Measurements from ENCODE around the gene PLEKHG4.

The PLEKHG4 gene

GRCh38 chr16:67275321-67275720 is 4.0 kb upstream of the PLEKHG4 start:
- Histone ChIP-seq H3K4me3 (ENCODE audit: low read depth, low read length) (no peak overlapping the region), H3K27me3 (replicated peaks) (no peaks in the 10 kb centered on the region), H3K36me3 (replicated peaks) (no peaks in the 10 kb centered on the region), H3K27ac (no peak overlapping the region)
- in situ Hi-C loops (cut with HindIII; ENCODE audit: low pct_ligation_motif_present, low sequenced_read_pairs), result no loop called here
- TF ChIP-seq CTCF (IDR thresholded peaks at IDR 0.05; ENCODE audit: low read depth, low read length, missing control alignments), result no peak
- no peak for DNase-seq

GRCh38 chr16:67277294-67277998 is 1.9 kb upstream of the PLEKHG4 start:
- peak overlapping the region; percentile 9 for H3K4me3 ChIP-seq (ENCODE audit: low read depth, low read length)
- peak; percentile 98 for DNase-seq
- no peaks in the 10 kb centered on the region for H3K27me3 ChIP-seq (replicated peaks)
- TF ChIP-seq CTCF (IDR thresholded peaks at IDR 0.05; ENCODE audit: low read depth, low read length, missing control alignments), result no peak
- in situ Hi-C loops (cut with HindIII; ENCODE audit: low pct_ligation_motif_present, low sequenced_read_pairs), result no loop called here
- H3K27ac ChIP-seq, result peak overlapping the region; percentile 64
- no peaks in the 10 kb centered on the region for H3K36me3 ChIP-seq (replicated peaks)

- in situ Hi-C loops (cut with HindIII; ENCODE audit: low pct_ligation_motif_present, low sequenced_read_pairs), result no loop called here
- H3K27ac ChIP-seq, result peak overlapping the region; percentile 64
- DNase-seq, result peak; percentile 60
Measured at GRCh38 chr16:67277999-67278772, 1.1 kb upstream of the PLEKHG4 start.

GRCh38 chr16:67278773-67279295 is 498 bp upstream of the PLEKHG4 start:
- TF ChIP-seq CTCF (IDR thresholded peaks at IDR 0.05; ENCODE audit: low read depth, low read length, missing control alignments), result peak; percentile 44
- H3K27me3 ChIP-seq (replicated peaks), result no peaks in the 10 kb centered on the region
- H3K36me3 ChIP-seq (replicated peaks), result no peaks in the 10 kb centered on the region
- peak overlapping the region; percentile 64 for H3K27ac ChIP-seq
- peak overlapping the region; percentile 48 for H3K4me3 ChIP-seq (ENCODE audit: low read depth, low read length)
- no peak for DNase-seq
- in situ Hi-C loops (cut with HindIII; ENCODE audit: low pct_ligation_motif_present, low sequenced_read_pairs), result no loop called here

More at GRCh38 chr16:67277999-67278772, 1.1 kb upstream of the PLEKHG4 start:
- H3K27me3 ChIP-seq (replicated peaks), result no peaks in the 10 kb centered on the region
- peak overlapping the region; percentile 48 for H3K4me3 ChIP-seq (ENCODE audit: low read depth, low read length)
- no peaks in the 10 kb centered on the region for H3K36me3 ChIP-seq (replicated peaks)
- TF ChIP-seq CTCF (IDR thresholded peaks at IDR 0.05; ENCODE audit: low read depth, low read length, missing control alignments), result no peak

GRCh38 chr16:67280090-67281015 is 1.0 kb downstream of the PLEKHG4 start:
- Histone ChIP-seq H3K27me3 (replicated peaks) (no peaks in the 10 kb centered on the region), H3K4me3 (ENCODE audit: low read depth, low read length) (no peak overlapping the region), H3K36me3 (replicated peaks) (no peaks in the 10 kb centered on the region), H3K27ac (no peak overlapping the region)
- no peak for TF ChIP-seq CTCF (IDR thresholded peaks at IDR 0.05; ENCODE audit: low read depth, low read length, missing control alignments)
- in situ Hi-C loops (cut with HindIII; ENCODE audit: low pct_ligation_motif_present, low sequenced_read_pairs), result no loop called here
- no peak for DNase-seq

Measured in brain microvascular endothelial cell (primary cell).